MM.1S (cell line): Measurements from ENCODE around the gene SRRM4.

Experiments used
- EZH2 ChIP-seq: fragments of 300-600 bp; sonication (generic); optimal IDR thresholded peaks from 2 replicates; pipeline ENCODE3; 2017; ENCODE audit warnings: low read depth, mild to moderate bottlenecking, antibody characterized with exemption, low read length, mixed read lengths
- EZH2phosphoT487 ChIP-seq: fragments of 300-600 bp; sonication (generic); IDR thresholded peaks from 2 replicates; pipeline ENCODE4 v1.6.1; 2018; ENCODE audit warnings: antibody characterized with exemption, low read length
- TF ChIP-seq, protein P1 (sequence below): fragments of 300-600 bp; sonication (generic); IDR thresholded peaks from 2 replicates; pipeline ENCODE4 v1.5.1; 2016; ENCODE audit warnings: antibody characterized with exemption, low read length, mixed read lengths

DNA sequence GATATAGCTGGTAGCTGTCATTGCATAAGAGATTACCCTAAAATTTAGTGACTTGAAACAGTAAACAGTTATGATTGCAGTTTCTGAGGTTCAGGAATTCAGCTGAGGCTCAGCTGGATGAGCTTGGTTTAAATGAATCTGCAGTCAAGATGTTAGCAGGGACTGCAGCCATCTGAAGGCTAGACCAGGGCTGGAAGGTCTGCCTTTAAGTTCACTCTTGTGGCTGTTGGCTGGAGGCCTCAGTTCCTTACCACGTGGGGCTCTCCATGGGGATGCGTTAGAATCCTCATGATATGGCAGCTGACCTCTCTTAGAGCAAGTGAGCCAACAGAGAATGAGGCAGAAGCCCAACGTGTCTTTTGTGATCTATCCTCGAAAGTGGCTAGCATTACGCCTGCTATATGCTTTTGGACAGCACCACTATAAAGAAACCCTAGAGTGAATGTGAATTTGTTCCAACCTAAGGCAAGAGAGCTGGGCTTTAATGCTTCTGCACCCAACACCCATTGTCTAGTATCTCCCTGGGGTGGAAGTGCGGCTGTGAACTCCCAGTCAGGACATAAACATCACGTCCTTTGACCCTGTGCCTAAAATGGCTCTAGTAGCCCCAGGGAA is 223.4 kb downstream of the SRRM4 start:
- TF ChIP-seq EZH2phosphoT487, result no peak
- no peak for TF ChIP-seq EZH2
- TF ChIP-seq, protein P1, sequence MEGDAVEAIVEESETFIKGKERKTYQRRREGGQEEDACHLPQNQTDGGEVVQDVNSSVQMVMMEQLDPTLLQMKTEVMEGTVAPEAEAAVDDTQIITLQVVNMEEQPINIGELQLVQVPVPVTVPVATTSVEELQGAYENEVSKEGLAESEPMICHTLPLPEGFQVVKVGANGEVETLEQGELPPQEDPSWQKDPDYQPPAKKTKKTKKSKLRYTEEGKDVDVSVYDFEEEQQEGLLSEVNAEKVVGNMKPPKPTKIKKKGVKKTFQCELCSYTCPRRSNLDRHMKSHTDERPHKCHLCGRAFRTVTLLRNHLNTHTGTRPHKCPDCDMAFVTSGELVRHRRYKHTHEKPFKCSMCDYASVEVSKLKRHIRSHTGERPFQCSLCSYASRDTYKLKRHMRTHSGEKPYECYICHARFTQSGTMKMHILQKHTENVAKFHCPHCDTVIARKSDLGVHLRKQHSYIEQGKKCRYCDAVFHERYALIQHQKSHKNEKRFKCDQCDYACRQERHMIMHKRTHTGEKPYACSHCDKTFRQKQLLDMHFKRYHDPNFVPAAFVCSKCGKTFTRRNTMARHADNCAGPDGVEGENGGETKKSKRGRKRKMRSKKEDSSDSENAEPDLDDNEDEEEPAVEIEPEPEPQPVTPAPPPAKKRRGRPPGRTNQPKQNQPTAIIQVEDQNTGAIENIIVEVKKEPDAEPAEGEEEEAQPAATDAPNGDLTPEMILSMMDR, result no peak
